ELR (cell line): ENCODE results near the gene GALNT10.

Experiments
- DNase-seq: peaks from one replicate; pipeline ENCODE4 v3.0.0-alpha.2; 2015; ENCODE audit warnings: low read depth

Gene GALNT10

GRCh38 chr5:154236536-154237375 is 46.2 kb downstream of the GALNT10 start:
- peak; percentile 15 for DNase-seq

GRCh38 chr5:154237376-154237743 is 46.8 kb downstream of the GALNT10 start:
- DNase-seq: no peak

GRCh38 chr5:154237946-154238345 is 47.4 kb downstream of the GALNT10 start:
- no peak for DNase-seq

- no peak for DNase-seq
These were observed 48.4 kb downstream of the GALNT10 start for GRCh38 chr5:154238776-154239481.

GRCh38 chr5:154240595-154240994 is 50.1 kb downstream of the GALNT10 start:
- no peak for DNase-seq

GRCh38 chr5:154241021-154241420 is 50.5 kb downstream of the GALNT10 start:
- DNase-seq: no peak

GRCh38 chr5:154242442-154242841 is 51.9 kb downstream of the GALNT10 start:
- no peak for DNase-seq

- no peak for DNase-seq
These were observed 52.4 kb downstream of the GALNT10 start for GRCh38 chr5:154242964-154243376.

GRCh38 chr5:154243736-154244135 is 53.2 kb downstream of the GALNT10 start:
- DNase-seq: no peak

- DNase-seq: no peak
These were observed 53.9 kb downstream of the GALNT10 start for GRCh38 chr5:154244476-154244875.

GRCh38 chr5:154248691-154249090 is 58.2 kb downstream of the GALNT10 start:
- DNase-seq: no peak

GRCh38 chr5:154249826-154250225 is 59.3 kb downstream of the GALNT10 start:
- DNase-seq: no peak

GRCh38 chr5:154251529-154251928 is 61.0 kb downstream of the GALNT10 start:
- DNase-seq: no peak

GRCh38 chr5:154253807-154254206 is 63.3 kb downstream of the GALNT10 start:
- no peak for DNase-seq

GRCh38 chr5:154254896-154255295 is 64.4 kb downstream of the GALNT10 start:
- no peak for DNase-seq

- no peak for DNase-seq
These were observed 66.5 kb downstream of the GALNT10 start for GRCh38 chr5:154257046-154257445.

- DNase-seq: no peak
These were observed 68.1 kb downstream of the GALNT10 start for GRCh38 chr5:154258531-154259217.

- DNase-seq: no peak
These were observed 69.8 kb downstream of the GALNT10 start for GRCh38 chr5:154260224-154260927.

GRCh38 chr5:154262342-154262741 is 71.8 kb downstream of the GALNT10 start:
- DNase-seq: no peak

GRCh38 chr5:154264549-154265196 is 74.1 kb downstream of the GALNT10 start:
- no peak for DNase-seq

- no peak for DNase-seq
These were observed 74.8 kb downstream of the GALNT10 start for GRCh38 chr5:154265197-154265773.
